DOHH2 (cell line): ENCODE results near the gene PI3.

Source experiments
- H3F3A ChIP-seq: fragments of 200-600 bp; sonication (generic), shearing (Covaris generic); 2 replicates; pipeline ENCODE4 v1.6.0; 2016; ENCODE audit warnings: antibody characterized with exemption, mild to moderate bottlenecking; ENCODE audit not compliant: control insufficient read depth, insufficient read depth
- H3K27ac ChIP-seq: fragments of 200-600 bp; sonication (generic); 2 replicates; pipeline ENCODE4 v1.5.1; 2014; ENCODE audit warnings: low read depth, mild to moderate bottlenecking, low read length, moderate library complexity
- H3K27me3 ChIP-seq: fragments of 200-600 bp; sonication (generic); 2 replicates; pipeline ENCODE4 v1.6.1; 2014; ENCODE audit warnings: mild to moderate bottlenecking, low read length, mixed read lengths; ENCODE audit not compliant: control insufficient read depth
- H3K36me3 ChIP-seq: fragments of 200-600 bp; sonication (generic); 2 replicates; pipeline ENCODE4 v1.6.1; 2014; ENCODE audit warnings: mild to moderate bottlenecking, low read length, moderate library complexity, mixed read lengths; ENCODE audit not compliant: control insufficient read depth
- H3K4me1 ChIP-seq: fragments of 200-600 bp; sonication (generic); 2 replicates; pipeline ENCODE4 v1.6.1; 2014; ENCODE audit warnings: mild to moderate bottlenecking, low read length, mixed read lengths; ENCODE audit not compliant: control insufficient read depth
- H3K4me2 ChIP-seq: fragments of 200-600 bp; sonication (generic); 2 replicates; pipeline ENCODE4 v1.6.0; 2014; ENCODE audit warnings: mild to moderate bottlenecking, low read length, moderate library complexity
- H3K4me3 ChIP-seq: fragments of 200-600 bp; sonication (generic); 2 replicates; pipeline ENCODE4 v1.5.1; 2014; ENCODE audit warnings: mild to moderate bottlenecking, low read length, mixed read lengths
- H3K79me2 ChIP-seq: fragments of 200-600 bp; sonication (generic); 2 replicates; pipeline ENCODE4 v1.6.1; 2014; ENCODE audit warnings: mild to moderate bottlenecking, low read length, mixed read lengths; ENCODE audit not compliant: control insufficient read depth
- H3K9me2 ChIP-seq: fragments of 200-600 bp; sonication (generic); replicated peaks from 2 replicates; pipeline ENCODE4 v1.6.1; 2014; ENCODE audit warnings: mild to moderate bottlenecking, low read length, mixed read lengths; ENCODE audit not compliant: control insufficient read depth
- H3K9me3 ChIP-seq: fragments of 200-600 bp; sonication (generic); 2 replicates; pipeline ENCODE4 v1.6.1; 2014; ENCODE audit warnings: antibody characterized with exemption, low read length, mixed read lengths; ENCODE audit not compliant: control insufficient read depth, insufficient read depth
- H4K20me1 ChIP-seq: fragments of 200-600 bp; sonication (generic); 2 replicates; pipeline ENCODE4 v1.6.0; 2014; ENCODE audit warnings: low read depth, mild to moderate bottlenecking, antibody characterized with exemption, low read length, moderate library complexity; ENCODE audit not compliant: control insufficient read depth, insufficient read depth
- EZH2phosphoT487 ChIP-seq: fragments of 200-600 bp; sonication (generic); IDR thresholded peaks from 2 replicates; pipeline ENCODE4 v1.6.1; 2017; ENCODE audit warnings: borderline replicate concordance, mild to moderate bottlenecking, antibody characterized with exemption, low read length, moderate library complexity, mixed read lengths
- TF ChIP-seq, protein P1 (sequence below): fragments of 200-600 bp; sonication (generic); IDR thresholded peaks from one replicate; pipeline ENCODE4 v1.5.1; 2014; ENCODE audit warnings: antibody characterized with exemption, mild to moderate bottlenecking, low read depth, low read length; ENCODE audit not compliant: poor library complexity, severe bottlenecking

The PI3 gene

DNA sequence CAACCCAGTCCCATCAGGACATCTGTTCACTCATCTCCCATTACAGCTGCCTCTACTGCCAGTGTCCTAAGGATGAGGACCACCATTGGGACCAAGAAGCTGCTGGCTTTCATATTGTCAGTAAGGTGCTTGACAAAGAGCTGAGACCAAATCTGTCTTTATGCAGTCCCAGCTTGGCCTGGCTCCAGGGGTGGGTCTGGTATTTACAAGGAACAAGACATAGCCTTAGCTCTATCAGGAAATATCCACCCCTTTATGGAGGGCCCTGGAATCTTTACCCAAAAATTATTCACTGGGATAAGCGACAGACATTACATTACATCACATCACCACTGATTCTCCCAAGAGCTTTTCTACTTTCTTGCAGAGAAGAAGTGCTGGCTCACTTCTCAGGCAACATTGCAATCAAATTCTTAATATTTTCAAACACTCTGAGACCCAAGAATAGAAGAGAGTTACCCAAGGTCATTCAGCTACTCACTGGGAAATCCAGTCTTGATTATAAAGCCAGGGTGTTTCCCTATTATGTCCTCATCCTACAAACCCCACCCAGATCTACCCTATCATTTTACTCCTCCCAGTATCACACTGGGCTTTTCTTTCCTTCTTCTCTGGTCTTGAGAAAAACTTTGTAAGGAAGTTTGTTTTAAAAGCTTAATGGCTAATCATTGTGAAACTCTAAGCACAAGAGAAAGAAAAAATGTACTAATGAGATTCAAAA lies 11.5 kb upstream of the PI3 start:
- Histone ChIP-seq H3K36me3 (no peaks in the 10 kb centered on the region), H4K20me1 (no peaks in the 10 kb centered on the region), H3K27me3 (peaks cover 6% of the 10 kb centered on the region; the same call in 1 of the 2 replicates), H3K27ac (no peak overlapping the region), H3K4me3 (no peak overlapping the region), H3K4me1 (no peaks in the 10 kb centered on the region), H3K4me2 (no peak overlapping the region), H3F3A (no peaks in the 10 kb centered on the region), H3K9me3 (no peaks in the 10 kb centered on the region; the same call in 1 of the 2 replicates), H3K79me2 (no peaks in the 10 kb centered on the region), H3K9me2 (no peaks in the 10 kb centered on the region)
- TF ChIP-seq EZH2phosphoT487: no peak
- TF ChIP-seq, protein P1, sequence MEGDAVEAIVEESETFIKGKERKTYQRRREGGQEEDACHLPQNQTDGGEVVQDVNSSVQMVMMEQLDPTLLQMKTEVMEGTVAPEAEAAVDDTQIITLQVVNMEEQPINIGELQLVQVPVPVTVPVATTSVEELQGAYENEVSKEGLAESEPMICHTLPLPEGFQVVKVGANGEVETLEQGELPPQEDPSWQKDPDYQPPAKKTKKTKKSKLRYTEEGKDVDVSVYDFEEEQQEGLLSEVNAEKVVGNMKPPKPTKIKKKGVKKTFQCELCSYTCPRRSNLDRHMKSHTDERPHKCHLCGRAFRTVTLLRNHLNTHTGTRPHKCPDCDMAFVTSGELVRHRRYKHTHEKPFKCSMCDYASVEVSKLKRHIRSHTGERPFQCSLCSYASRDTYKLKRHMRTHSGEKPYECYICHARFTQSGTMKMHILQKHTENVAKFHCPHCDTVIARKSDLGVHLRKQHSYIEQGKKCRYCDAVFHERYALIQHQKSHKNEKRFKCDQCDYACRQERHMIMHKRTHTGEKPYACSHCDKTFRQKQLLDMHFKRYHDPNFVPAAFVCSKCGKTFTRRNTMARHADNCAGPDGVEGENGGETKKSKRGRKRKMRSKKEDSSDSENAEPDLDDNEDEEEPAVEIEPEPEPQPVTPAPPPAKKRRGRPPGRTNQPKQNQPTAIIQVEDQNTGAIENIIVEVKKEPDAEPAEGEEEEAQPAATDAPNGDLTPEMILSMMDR: no peak

DNA sequence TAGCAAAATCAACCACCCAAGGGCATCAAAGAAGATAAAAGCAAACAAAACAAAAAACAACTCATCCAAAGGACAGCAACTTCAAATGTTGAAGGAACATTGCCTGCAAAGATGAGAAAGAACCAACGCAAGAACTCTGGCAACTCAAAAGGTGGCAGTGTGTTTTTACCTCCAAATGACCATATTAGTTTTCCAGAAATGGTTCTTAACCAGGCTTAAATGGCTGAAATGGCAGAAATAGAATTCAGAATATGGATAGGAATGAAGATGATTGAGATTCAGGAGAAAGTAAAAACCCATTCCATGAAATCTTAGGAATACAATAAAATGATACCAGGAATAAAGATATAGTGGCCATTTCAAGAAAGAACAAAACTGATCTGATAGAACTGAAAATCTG lies 9.8 kb upstream of the PI3 start:
- Histone ChIP-seq H3K27ac (no peak overlapping the region), H3K27me3 (peaks cover 4% of the 10 kb centered on the region; the same call in 1 of the 2 replicates), H3K36me3 (no peaks in the 10 kb centered on the region)

GRCh38 chr20:45173522-45173921 lies 1.2 kb upstream of the PI3 start:
- 0 out of 2 replicates have a peak, but pooled peaks cover 3% of the 10 kb centered on the region for H3K27me3 ChIP-seq
- H3K9me2 ChIP-seq: no peaks in the 10 kb centered on the region
- no peak overlapping the region for H3K4me3 ChIP-seq
- no peak overlapping the region for H3K27ac ChIP-seq
- H3F3A ChIP-seq: no peaks in the 10 kb centered on the region
- no peaks in the 10 kb centered on the region for H3K9me3 ChIP-seq
- no peak overlapping the region for H3K4me2 ChIP-seq
- H3K79me2 ChIP-seq: no peaks in the 10 kb centered on the region
- TF ChIP-seq, protein P1: no peak
- TF ChIP-seq EZH2phosphoT487: no peak
- H3K4me1 ChIP-seq: no peaks in the 10 kb centered on the region
- no peaks in the 10 kb centered on the region for H3K36me3 ChIP-seq
- no peaks in the 10 kb centered on the region for H4K20me1 ChIP-seq

More for the DNA sequence above, 9.8 kb upstream of the PI3 start:
- Histone ChIP-seq H3K9me2 (no peaks in the 10 kb centered on the region), H3K4me2 (no peak overlapping the region), H4K20me1 (no peaks in the 10 kb centered on the region), H3F3A (no peaks in the 10 kb centered on the region), H3K79me2 (no peaks in the 10 kb centered on the region), H3K4me3 (no peak overlapping the region), H3K4me1 (no peaks in the 10 kb centered on the region), H3K9me3 (no peaks in the 10 kb centered on the region; the same call in 1 of the 2 replicates)
- TF ChIP-seq EZH2phosphoT487: no peak
- TF ChIP-seq, protein P1: no peak
